HG03103 (cell line): ENCODE results near the gene USP17L5.
"Not testable (repeated sequence)": the region's sequence is repeated elsewhere in the genome, so short reads cannot be mapped to it uniquely, and the experiment has no call there.

Source experiments
- ATAC-seq: cut with Tn5 transposase; IDR thresholded peaks from one replicate; pipeline ENCODE4 v1.9.1; 2021; ENCODE audit warnings: low read depth; ENCODE audit not compliant: unreplicated experiment

USP17L5 gene

GRCh38 chr4:9339103-9339502 is at the start of gene USP17L5:
USP17L5 (plus strand) TSS chr4:9339403; CDS start chr4:9339403, 0 bp downstream.
- not testable (repeated sequence) for ATAC-seq

GRCh38 chr4:9324191-9324590 is 15.0 kb upstream of the USP17L5 start:
- ATAC-seq: not testable (repeated sequence)

GRCh38 chr4:9324865-9325264 is 14.3 kb upstream of the USP17L5 start, which contains the start of gene USP17L24:
USP17L24 (plus strand) TSS chr4:9325165; CDS start chr4:9325165, 0 bp downstream.
- not testable (repeated sequence) for ATAC-seq

GRCh38 chr4:9329611-9330010 is 9.6 kb upstream of the USP17L5 start, which contains the start of gene USP17L25:
USP17L25 (plus strand) TSS chr4:9329911; CDS start chr4:9329911, 0 bp downstream.
- ATAC-seq: not testable (repeated sequence)

GRCh38 chr4:9334358-9334757 is 4.8 kb upstream of the USP17L5 start, which contains the start of gene USP17L26:
USP17L26 (plus strand) TSS chr4:9334658; CDS start chr4:9334658, 0 bp downstream.
- ATAC-seq: not testable (repeated sequence)

- ATAC-seq: not testable (repeated sequence)
Measured at GRCh38 chr4:9343848-9344247, 4.6 kb downstream of the USP17L5 start, which contains the start of gene USP17L27. USP17L27 (plus strand) TSS chr4:9344148; CDS start chr4:9344148, 0 bp downstream.

- not testable (repeated sequence) for ATAC-seq
Measured at GRCh38 chr4:9348593-9348992, 9.4 kb downstream of the USP17L5 start, which contains the start of gene USP17L28. USP17L28 (plus strand) TSS chr4:9348893; CDS start chr4:9348893, 0 bp downstream.

- not testable (repeated sequence) for ATAC-seq
Measured at GRCh38 chr4:9350866-9351265, 11.7 kb downstream of the USP17L5 start.

- ATAC-seq: not testable (repeated sequence)
Measured at GRCh38 chr4:9353338-9353737, 14.1 kb downstream of the USP17L5 start, which contains the start of gene USP17L29. USP17L29 (plus strand) TSS chr4:9353638; CDS start chr4:9353638, 0 bp downstream.

- ATAC-seq: not testable (repeated sequence)
Measured at GRCh38 chr4:9362829-9363228, 23.6 kb downstream of the USP17L5 start, which contains the start of gene USP17L30. USP17L30 (plus strand) TSS chr4:9363129; CDS start chr4:9363129, 0 bp downstream.

- ATAC-seq: not testable (repeated sequence)
Measured at GRCh38 chr4:9379881-9380280, 40.7 kb downstream of the USP17L5 start.

GRCh38 chr4:9381012-9381534 is 41.9 kb downstream of the USP17L5 start:
- ATAC-seq: not testable (repeated sequence)

- ATAC-seq: no peak
Measured at GRCh38 chr4:9384126-9384525, 44.9 kb downstream of the USP17L5 start.

GRCh38 chr4:9389001-9389400 is 49.8 kb downstream of the USP17L5 start:
- not testable (repeated sequence) for ATAC-seq
